Measurements from ENCODE around the gene IFI44.

Gene IFI44

GRCh38 chr1:78664763-78665162 lies 15.1 kb downstream of the IFI44 start:
- Histone ChIP-seq H3K27ac (no peak overlapping the region), H3K36me3 (peaks cover 37% of the 10 kb centered on the region), H3K27me3 (no peaks in the 10 kb centered on the region), H3K9me3 (no peaks in the 10 kb centered on the region), H3K4me3 (ENCODE audit: low read depth in 1 of 2, low read length in 1 of 2) (no peak overlapping the region), H3K4me1 (ENCODE audit: control insufficient read depth in 1 of 2, insufficient read depth in 1 of 2, low read depth in 1 of 2, low read length in 1 of 2) (no peaks in the 10 kb centered on the region)
- no peak for TF ChIP-seq CTCF (IDR thresholded peaks at IDR 0.05)

GRCh38 chr1:78665809-78666208 lies 16.2 kb downstream of the IFI44 start:
- H3K36me3 ChIP-seq, result peaks cover 27% of the 10 kb centered on the region
- H3K4me3 ChIP-seq (ENCODE audit: low read depth in 1 of 2, low read length in 1 of 2), result no peak overlapping the region
- no peak overlapping the region for H3K27ac ChIP-seq

GRCh38 chr1:78667939-78668338 lies 18.3 kb downstream of the IFI44 start:
- H3K4me3 ChIP-seq (ENCODE audit: low read depth in 1 of 2, low read length in 1 of 2), result no peak overlapping the region
- H3K36me3 ChIP-seq, result peaks cover 9% of the 10 kb centered on the region
- H3K27ac ChIP-seq, result no peak overlapping the region
- H3K27me3 ChIP-seq, result no peaks in the 10 kb centered on the region
- no peak for TF ChIP-seq CTCF (IDR thresholded peaks at IDR 0.05)
- H3K4me1 ChIP-seq (ENCODE audit: control insufficient read depth in 1 of 2, insufficient read depth in 1 of 2, low read depth in 1 of 2, low read length in 1 of 2), result no peaks in the 10 kb centered on the region
- no peaks in the 10 kb centered on the region for H3K9me3 ChIP-seq

More at GRCh38 chr1:78665809-78666208, 16.2 kb downstream of the IFI44 start:
- H3K27me3 ChIP-seq, result no peaks in the 10 kb centered on the region
- H3K9me3 ChIP-seq, result no peaks in the 10 kb centered on the region
- no peaks in the 10 kb centered on the region for H3K4me1 ChIP-seq (ENCODE audit: control insufficient read depth in 1 of 2, insufficient read depth in 1 of 2, low read depth in 1 of 2, low read length in 1 of 2)
- TF ChIP-seq CTCF (IDR thresholded peaks at IDR 0.05), result no peak

- H3K36me3 ChIP-seq, result peaks cover 4% of the 10 kb centered on the region
- TF ChIP-seq CTCF (IDR thresholded peaks at IDR 0.05), result no peak
- no peaks in the 10 kb centered on the region for H3K4me1 ChIP-seq (ENCODE audit: control insufficient read depth in 1 of 2, insufficient read depth in 1 of 2, low read depth in 1 of 2, low read length in 1 of 2)
- H3K4me3 ChIP-seq (ENCODE audit: low read depth in 1 of 2, low read length in 1 of 2), result no peak overlapping the region
- H3K9me3 ChIP-seq, result no peaks in the 10 kb centered on the region
- no peak overlapping the region for H3K27ac ChIP-seq
- no peaks in the 10 kb centered on the region for H3K27me3 ChIP-seq
Measured at GRCh38 chr1:78668427-78668826, 18.8 kb downstream of the IFI44 start.

GRCh38 chr1:78672428-78672827 lies 22.8 kb downstream of the IFI44 start:
- Histone ChIP-seq H3K9me3 (no peaks in the 10 kb centered on the region), H3K36me3 (no peaks in the 10 kb centered on the region), H3K4me1 (ENCODE audit: control insufficient read depth in 1 of 2, insufficient read depth in 1 of 2, low read depth in 1 of 2, low read length in 1 of 2) (peaks cover 4 to 5% of the 10 kb centered on the region in 2 experiments), H3K4me3 (ENCODE audit: low read depth in 1 of 2, low read length in 1 of 2) (no peak overlapping the region), H3K27me3 (no peaks in the 10 kb centered on the region), H3K27ac (no peak overlapping the region)
- no peak for TF ChIP-seq CTCF (IDR thresholded peaks at IDR 0.05)

- H3K4me1 ChIP-seq (ENCODE audit: control insufficient read depth in 1 of 2, insufficient read depth in 1 of 2, low read depth in 1 of 2, low read length in 1 of 2), result peaks cover 4 to 5% of the 10 kb centered on the region in 2 experiments
- TF ChIP-seq CTCF (IDR thresholded peaks at IDR 0.05), result no peak
- no peaks in the 10 kb centered on the region for H3K9me3 ChIP-seq
- no peak overlapping the region for H3K27ac ChIP-seq
- no peaks in the 10 kb centered on the region for H3K36me3 ChIP-seq
- no peak overlapping the region for H3K4me3 ChIP-seq (ENCODE audit: low read depth in 1 of 2, low read length in 1 of 2)
- H3K27me3 ChIP-seq, result no peaks in the 10 kb centered on the region
Measured at GRCh38 chr1:78673120-78673519, 23.5 kb downstream of the IFI44 start.
